ENCODE data around the gene RAB40AL. TPM values are rescaled to one million over a fixed set of nuclear protein-coding genes. Genes with fewer than 3 reads are reported as not detected.

RAB40AL gene
- total and polyA plus RNA-seq, 12 donors, result 0.07 to 0.37 (median 0.26) TPM; not detected in 6

- intact Hi-C loops (cut with DNase I), result no loop called here
- DNase-seq, result no peak
- no peak for TF ChIP-seq CTCF (IDR thresholded peaks at IDR 0.05)
- H3K27me3 ChIP-seq, result peaks cover 0 to 3% (median 0%) of the 10 kb centered on the region in 7 donors
- no peak for ATAC-seq
- peaks cover 0 to 37% (median 4%) of the 10 kb centered on the region in 11 donors for H3K9me3 ChIP-seq
- no peak overlapping the region for H3K4me3 ChIP-seq
- no peaks in the 10 kb centered on the region for H3K36me3 ChIP-seq
- no peaks in the 10 kb centered on the region for H3K4me1 ChIP-seq
- WGBS, 2 donors, result 93 to 98% methylated on average over 2 of the region's 2 CpGs
- H3K27ac ChIP-seq, result no peak overlapping the region
These were observed 37.9 kb downstream of the RAB40AL start for GRCh38 chrX:102975016-102975415.

- no peak for TF ChIP-seq CTCF (IDR thresholded peaks at IDR 0.05)
These were observed 39.2 kb downstream of the RAB40AL start for GRCh38 chrX:102976286-102976685.

GRCh38 chrX:102976793-102977495 is 39.9 kb downstream of the RAB40AL start:
- H3K36me3 ChIP-seq, result no peaks in the 10 kb centered on the region
- no peak for TF ChIP-seq CTCF (IDR thresholded peaks at IDR 0.05)
- H3K4me3 ChIP-seq, result no peak overlapping the region
- no peaks in the 10 kb centered on the region for H3K4me1 ChIP-seq
- H3K27ac ChIP-seq, result no peak overlapping the region
- ATAC-seq (no peak), DNase-seq (no peak)
- intact Hi-C loops (cut with DNase I), result no loop called here
- peaks cover 0 to 10% (median 0%) of the 10 kb centered on the region in 7 donors for H3K27me3 ChIP-seq
- WGBS, 2 donors, result 43 to 44% methylated on average over 4 of the region's 4 CpGs
- peaks cover 0 to 18% (median 0%) of the 10 kb centered on the region in 11 donors for H3K9me3 ChIP-seq

More at GRCh38 chrX:102976286-102976685, 39.2 kb downstream of the RAB40AL start:
- Histone ChIP-seq H3K27me3 (peaks cover 0 to 8% (median 0%) of the 10 kb centered on the region in 7 donors), H3K36me3 (no peaks in the 10 kb centered on the region), H3K4me1 (no peaks in the 10 kb centered on the region), H3K4me3 (no peak overlapping the region), H3K9me3 (peaks cover 0 to 24% (median 4%) of the 10 kb centered on the region in 11 donors), H3K27ac (no peak overlapping the region)
- intact Hi-C loops (cut with DNase I), result no loop called here
- WGBS, 2 donors, result 74 to 84% methylated on average over 1 of the region's 1 CpG
- DNase-seq (no peak), ATAC-seq (no peak)

- intact Hi-C loops (cut with DNase I), result no loop called here
- no peak for TF ChIP-seq CTCF (IDR thresholded peaks at IDR 0.05)
- no peak overlapping the region for H3K27ac ChIP-seq
- H3K4me3 ChIP-seq, result no peak overlapping the region
- H3K9me3 ChIP-seq, result peaks cover 0 to 4% (median 0%) of the 10 kb centered on the region in 11 donors
- H3K4me1 ChIP-seq, result no peaks in the 10 kb centered on the region
- peaks cover 0 to 15% (median 0%) of the 10 kb centered on the region in 7 donors for H3K27me3 ChIP-seq
- H3K36me3 ChIP-seq, result no peaks in the 10 kb centered on the region
- no peak for DNase-seq
- WGBS, 2 donors, result 79 to 86% methylated on average over 9 of the region's 9 CpGs
- no peak for ATAC-seq
These were observed 41.5 kb downstream of the RAB40AL start for GRCh38 chrX:102978594-102978993.

All from heart right ventricle (tissue), 16 donors.